ENCODE data around the gene REM2. TPM values are rescaled to one million over a fixed set of nuclear protein-coding genes. Genes with fewer than 3 reads are reported as not detected.

REM2 gene
- polyA plus RNA-seq, 3 donors, result 1.8 TPM; not detected in 2

GRCh38 chr14:22895402-22895801 lies 12.4 kb downstream of the REM2 start:
- Histone ChIP-seq H3K36me3 (replicated peaks in 1 of 2; ENCODE audit: control insufficient read depth in 1 of 2, insufficient read depth in 2 of 2, low read length in 2 of 2) (peaks cover 18 to 64% of the 10 kb centered on the region in 2 donors), H3K4me1 (ENCODE audit: control insufficient read depth in 1 of 2, insufficient read depth in 2 of 2, low read length in 2 of 2) (no peaks in the 10 kb centered on the region), H3K9me3 (replicated peaks in 1 of 2; ENCODE audit: control insufficient read depth in 1 of 2, insufficient read depth in 1 of 2, low read length in 2 of 2) (no peaks in the 10 kb centered on the region), H3K4me3 (replicated peaks in 1 of 3; ENCODE audit: low read depth in 2 of 3, low read length in 3 of 3) (no peak overlapping the region), H3K9ac (ENCODE audit: insufficient read depth, low read length, poor library complexity, severe bottlenecking) (no peak overlapping the region), H2AFZ (ENCODE audit: insufficient read depth, low read depth, low read length, poor library complexity, severe bottlenecking) (no peak overlapping the region), H3K4me2 (replicated peaks; ENCODE audit: extremely low read depth, low read length, poor library complexity, severe bottlenecking) (no peak overlapping the region), H3K27ac (ENCODE audit: low read depth in 1 of 2, low read length in 2 of 2) (no peak overlapping the region), H4K20me1 (ENCODE audit: insufficient read depth, low read length) (no peaks in the 10 kb centered on the region), H3K27me3 (ENCODE audit: control insufficient read depth in 2 of 2, insufficient read depth in 2 of 2, low read length in 2 of 2) (no peaks in the 10 kb centered on the region), H3K79me2 (ENCODE audit: insufficient read depth, low read length) (no peaks in the 10 kb centered on the region)
- H3K4me3 Mint-ChIP-seq, result no peak overlapping the region
- no CpG with 5 or more reads among the region's 1 CpG for WGBS (ENCODE audit: insufficient coverage)
- no peak for TF ChIP-seq CTCF (IDR thresholded peaks at IDR 0.05)
- no peak for DNase-seq
- H3K4me1 Mint-ChIP-seq, result peaks cover 2% of the 10 kb centered on the region
- no peak overlapping the region for H3K27ac Mint-ChIP-seq
- peaks cover 0 to 2% (median 0%) of the 10 kb centered on the region in 7 donors for H3K9me3 Mint-ChIP-seq
- intact Hi-C loops (cut with micrococcal nuclease), result no loop called here
- no peaks in the 10 kb centered on the region for H3K27me3 Mint-ChIP-seq (ENCODE audit: low read depth in 3 of 3)
- peaks cover 43 to 58% of the 10 kb centered on the region in 2 donors for H3K36me3 Mint-ChIP-seq

GRCh38 chr14:22896356-22896755 lies 13.3 kb downstream of the REM2 start:
- WGBS (ENCODE audit: insufficient coverage), result 96% methylated on average over 5 of the region's 5 CpGs
- intact Hi-C loops (cut with micrococcal nuclease), result no loop called here
- no peak overlapping the region for H3K9ac ChIP-seq (ENCODE audit: insufficient read depth, low read length, poor library complexity, severe bottlenecking)

More at GRCh38 chr14:22896356-22896755, 13.3 kb downstream of the REM2 start:
- no peaks in the 10 kb centered on the region for H3K79me2 ChIP-seq (ENCODE audit: insufficient read depth, low read length)
- peak overlapping the region in 3 of 7 donors; percentile 1 to 80 (median 52) for H3K27ac Mint-ChIP-seq
- no peak overlapping the region for H3K4me3 Mint-ChIP-seq
- peaks cover 27 to 74% of the 10 kb centered on the region in 2 donors for H3K36me3 ChIP-seq (replicated peaks in 1 of 2; ENCODE audit: control insufficient read depth in 1 of 2, insufficient read depth in 2 of 2, low read length in 2 of 2)
- TF ChIP-seq CTCF (IDR thresholded peaks at IDR 0.05), result no peak
- H3K4me1 ChIP-seq (ENCODE audit: control insufficient read depth in 1 of 2, insufficient read depth in 2 of 2, low read length in 2 of 2), result no peaks in the 10 kb centered on the region
- H3K9me3 Mint-ChIP-seq, result no peaks in the 10 kb centered on the region
- H2AFZ ChIP-seq (ENCODE audit: insufficient read depth, low read depth, low read length, poor library complexity, severe bottlenecking), result no peak overlapping the region
- no peaks in the 10 kb centered on the region for H3K9me3 ChIP-seq (replicated peaks in 1 of 2; ENCODE audit: control insufficient read depth in 1 of 2, insufficient read depth in 1 of 2, low read length in 2 of 2)
- no peaks in the 10 kb centered on the region for H4K20me1 ChIP-seq (ENCODE audit: insufficient read depth, low read length)
- no peak overlapping the region for H3K27ac ChIP-seq (ENCODE audit: low read depth in 1 of 2, low read length in 2 of 2)
- no peak overlapping the region for H3K4me2 ChIP-seq (replicated peaks; ENCODE audit: extremely low read depth, low read length, poor library complexity, severe bottlenecking)
- H3K36me3 Mint-ChIP-seq, result peaks cover 52 to 67% of the 10 kb centered on the region in 2 donors
- no peak for DNase-seq
- peaks cover 2% of the 10 kb centered on the region for H3K4me1 Mint-ChIP-seq
- H3K27me3 ChIP-seq (ENCODE audit: control insufficient read depth in 2 of 2, insufficient read depth in 2 of 2, low read length in 2 of 2), result no peaks in the 10 kb centered on the region
- no peaks in the 10 kb centered on the region for H3K27me3 Mint-ChIP-seq (ENCODE audit: low read depth in 3 of 3)
- no peak overlapping the region for H3K4me3 ChIP-seq (replicated peaks in 1 of 3; ENCODE audit: low read depth in 2 of 3, low read length in 3 of 3)
